Upper lobe of right lung (tissue), 1 donor: ENCODE measurements around the gene TXNDC15. TPM values are rescaled to one million over a fixed set of nuclear protein-coding genes. Genes with fewer than 3 reads are reported as not detected.

Source experiments
- ATAC-seq: fragments of 200-7000 bp; cut with Tn5 transposase; one replicate; pipeline ENCODE4 v1.9.1; 2020; ENCODE audit warnings: mild to moderate bottlenecking, moderate library complexity
- DNase-seq: peaks from one replicate; pipeline ENCODE4 v3.0.0-alpha.2; 2020
- H3K27ac ChIP-seq: fragments of 200-600 bp; one replicate; pipeline ENCODE4 v1.8.0; 2022
- H3K27me3 ChIP-seq: fragments of 200-600 bp; one replicate; pipeline ENCODE4 v1.8.0; 2022; ENCODE audit warnings: mild to moderate bottlenecking
- H3K36me3 ChIP-seq: fragments of 200-600 bp; one replicate; pipeline ENCODE4 v1.8.0; 2022
- H3K4me1 ChIP-seq: fragments of 200-600 bp; one replicate; pipeline ENCODE4 v1.8.0; 2022
- H3K4me3 ChIP-seq: fragments of 200-600 bp; one replicate; pipeline ENCODE4 v1.8.0; 2022; ENCODE audit warnings: mild to moderate bottlenecking
- H3K9me3 ChIP-seq: fragments of 200-600 bp; one replicate; pipeline ENCODE4 v1.8.0; 2022
- intact Hi-C: fragments of 100-400 bp; cut with DNase I; formaldehyde crosslinking; loops from one replicate; pipeline ENCODE4 v1.11.0; 2022
- total RNA-seq: library from RNA; stranded (reverse); fragmentation: NEBNext Ultra II Directional; extraction: Animal tissue kit (Norgen Biotek cat#: 25700); gene quantifications from one replicate; pipeline ENCODE4 v1.2.1, GENCODE V29; 2021
- TF ChIP-seq, protein P1 (sequence below): fragments of 200-600 bp; IDR thresholded peaks from one replicate; pipeline ENCODE4 v1.8.0; 2022; ENCODE audit warnings: antibody characterized with exemption
- donor health status: DM: no; HTN: yes; CAD: no; lungs with severe emphysema.

TXNDC15 gene
- total RNA-seq, 1 donor from 2014 or later = 60.6 TPM

DNA sequence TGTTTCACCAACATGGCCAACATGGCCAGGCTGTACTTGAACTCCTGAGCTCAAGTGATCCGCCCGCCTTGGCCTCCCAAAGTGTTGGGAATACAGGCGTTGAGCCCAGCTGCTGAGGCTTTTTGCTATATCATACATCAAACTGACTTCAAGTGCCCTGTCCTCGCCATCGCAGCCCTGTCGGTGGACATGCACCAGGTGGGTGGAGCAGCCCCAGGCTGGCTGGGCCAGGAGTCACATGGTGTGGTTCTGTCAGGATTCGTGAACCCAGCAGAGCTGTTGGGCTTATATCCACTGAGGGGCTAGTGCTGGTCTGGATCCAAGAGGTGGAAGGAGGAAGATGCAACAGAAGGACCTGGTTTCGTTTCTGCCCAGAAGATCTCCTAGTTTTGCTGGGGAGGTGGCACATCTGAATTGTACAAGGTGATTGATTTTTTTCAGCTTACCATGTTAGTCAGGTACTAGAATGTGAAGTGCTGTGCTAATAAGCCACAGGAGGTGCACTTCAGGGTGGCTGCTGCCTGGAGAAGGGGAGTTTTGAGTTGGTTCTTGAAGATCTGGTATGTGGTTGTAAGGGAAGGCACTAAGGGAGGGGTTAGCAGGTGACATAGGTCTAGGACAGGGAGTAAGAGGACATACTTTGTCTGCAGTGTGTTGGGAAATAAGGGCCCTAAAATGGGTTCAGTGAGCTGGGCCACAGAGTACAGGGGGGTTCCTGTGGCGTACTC, 46.8 kb downstream of the TXNDC15 start:
- ATAC-seq = peak; percentile 39
- no peak for DNase-seq
- TF ChIP-seq, protein P1, sequence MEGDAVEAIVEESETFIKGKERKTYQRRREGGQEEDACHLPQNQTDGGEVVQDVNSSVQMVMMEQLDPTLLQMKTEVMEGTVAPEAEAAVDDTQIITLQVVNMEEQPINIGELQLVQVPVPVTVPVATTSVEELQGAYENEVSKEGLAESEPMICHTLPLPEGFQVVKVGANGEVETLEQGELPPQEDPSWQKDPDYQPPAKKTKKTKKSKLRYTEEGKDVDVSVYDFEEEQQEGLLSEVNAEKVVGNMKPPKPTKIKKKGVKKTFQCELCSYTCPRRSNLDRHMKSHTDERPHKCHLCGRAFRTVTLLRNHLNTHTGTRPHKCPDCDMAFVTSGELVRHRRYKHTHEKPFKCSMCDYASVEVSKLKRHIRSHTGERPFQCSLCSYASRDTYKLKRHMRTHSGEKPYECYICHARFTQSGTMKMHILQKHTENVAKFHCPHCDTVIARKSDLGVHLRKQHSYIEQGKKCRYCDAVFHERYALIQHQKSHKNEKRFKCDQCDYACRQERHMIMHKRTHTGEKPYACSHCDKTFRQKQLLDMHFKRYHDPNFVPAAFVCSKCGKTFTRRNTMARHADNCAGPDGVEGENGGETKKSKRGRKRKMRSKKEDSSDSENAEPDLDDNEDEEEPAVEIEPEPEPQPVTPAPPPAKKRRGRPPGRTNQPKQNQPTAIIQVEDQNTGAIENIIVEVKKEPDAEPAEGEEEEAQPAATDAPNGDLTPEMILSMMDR = no peak
- H3K4me1 ChIP-seq = peaks cover 4% of the 10 kb centered on the region
- H3K27me3 ChIP-seq = no peaks in the 10 kb centered on the region
- H3K27ac ChIP-seq = no peak overlapping the region
- H3K4me3 ChIP-seq = no peak overlapping the region
- no peaks in the 10 kb centered on the region for H3K9me3 ChIP-seq
- intact Hi-C loops = no loop called here
- H3K36me3 ChIP-seq = peaks cover 12% of the 10 kb centered on the region

DNA sequence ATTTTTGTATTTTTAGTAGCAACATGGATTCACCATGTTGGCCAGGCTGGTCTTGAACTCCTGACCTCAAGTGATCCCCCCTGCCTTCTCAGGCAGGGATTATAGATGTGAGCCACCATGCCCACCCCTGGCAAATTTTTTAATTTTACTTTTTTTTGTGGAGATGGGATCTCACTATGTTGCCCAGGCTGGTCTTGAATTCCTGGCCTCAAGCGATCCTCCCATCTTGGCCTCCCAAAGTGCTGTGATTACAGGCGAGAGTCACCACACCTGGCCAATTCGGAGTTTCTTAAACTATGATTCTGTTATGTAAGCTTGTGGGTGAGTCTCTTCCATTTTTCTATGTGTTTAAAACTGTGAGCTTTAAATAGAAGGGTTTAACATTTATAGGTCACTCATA, 58.3 kb downstream of the TXNDC15 start:
- Histone ChIP-seq H3K36me3 (peaks cover 10% of the 10 kb centered on the region), H3K27ac (no peak overlapping the region), H3K9me3 (no peaks in the 10 kb centered on the region), H3K4me3 (no peak overlapping the region), H3K27me3 (no peaks in the 10 kb centered on the region), H3K4me1 (no peaks in the 10 kb centered on the region)
- ATAC-seq (no peak), DNase-seq (no peak)
- TF ChIP-seq, protein P1 = no peak
- intact Hi-C loops = no loop called here

DNA sequence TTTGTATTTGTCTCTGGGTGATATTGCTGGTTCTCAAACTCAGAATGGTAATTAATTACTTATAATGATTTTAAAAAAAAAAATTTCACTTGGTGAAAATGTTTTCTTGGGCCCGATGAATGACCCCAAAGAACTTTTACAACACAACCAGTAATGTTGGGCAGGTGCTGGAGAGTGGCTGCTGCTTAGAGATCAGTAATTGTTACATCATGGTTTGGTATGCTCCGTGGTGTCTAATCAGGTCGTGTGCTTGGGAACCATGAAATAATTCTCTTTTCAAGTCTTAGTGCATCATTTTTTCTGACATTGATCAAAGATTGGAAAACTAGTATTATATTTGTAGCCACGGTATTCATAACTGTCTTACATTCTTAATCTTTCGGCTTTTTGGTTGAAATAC, 60.0 kb downstream of the TXNDC15 start:
- peaks cover 10% of the 10 kb centered on the region for H3K36me3 ChIP-seq
- no peak for ATAC-seq
- intact Hi-C loops = no loop called here

DNA sequence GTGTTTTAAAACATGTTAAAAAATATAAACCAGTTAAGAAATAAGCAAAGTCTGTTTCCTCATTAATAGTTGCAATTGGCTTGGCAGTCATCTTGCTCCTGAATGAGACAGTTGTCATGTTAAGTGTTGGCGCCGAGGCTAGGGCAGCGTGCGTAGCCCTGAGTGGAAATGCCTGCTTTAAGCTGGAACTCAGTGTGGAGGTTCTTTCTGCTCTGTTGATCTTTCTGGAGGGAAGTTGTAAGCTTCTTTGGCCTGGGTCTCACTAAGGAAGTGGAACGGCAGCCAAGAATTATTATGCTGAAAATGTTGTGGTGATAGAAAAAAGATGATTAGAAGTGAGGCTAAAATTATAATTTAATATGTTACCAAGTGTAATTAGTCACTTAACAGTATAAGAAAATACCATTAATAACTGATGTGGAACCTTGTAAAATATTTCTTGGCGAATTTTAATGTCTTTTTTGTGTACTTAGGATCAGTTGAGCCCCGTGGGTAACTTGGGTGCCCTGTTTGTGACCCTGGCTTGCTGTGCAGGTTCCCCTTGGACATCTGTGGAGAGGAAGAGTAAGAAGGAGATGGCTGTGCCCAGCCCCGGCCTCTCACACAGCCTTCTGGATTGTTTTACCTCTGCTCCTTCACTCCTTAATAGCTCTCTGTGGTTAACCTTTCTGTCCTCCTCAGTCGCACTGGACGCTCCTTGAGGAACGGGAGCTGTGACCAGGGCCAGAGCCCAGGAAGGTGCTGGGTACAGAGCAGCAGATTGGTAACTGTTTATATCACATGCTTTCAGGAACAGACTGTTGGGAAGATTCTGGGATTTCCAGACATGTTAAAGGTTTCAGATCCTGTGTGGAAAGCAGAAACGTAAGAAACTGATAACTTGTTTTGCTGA, 61.8 kb downstream of the TXNDC15 start:
- H3K4me1 ChIP-seq = no peaks in the 10 kb centered on the region
- intact Hi-C loops = no loop called here
- H3K27ac ChIP-seq = no peak overlapping the region
- TF ChIP-seq, protein P1 = no peak
- no peak overlapping the region for H3K4me3 ChIP-seq
- ATAC-seq (no peak), DNase-seq (no peak)
- H3K27me3 ChIP-seq = no peaks in the 10 kb centered on the region
- H3K36me3 ChIP-seq = peaks cover 4% of the 10 kb centered on the region
- H3K9me3 ChIP-seq = no peaks in the 10 kb centered on the region

More for the DNA sequence above, 60.0 kb downstream of the TXNDC15 start:
- H3K4me3 ChIP-seq = no peak overlapping the region
- no peaks in the 10 kb centered on the region for H3K9me3 ChIP-seq
- no peak overlapping the region for H3K27ac ChIP-seq
- no peaks in the 10 kb centered on the region for H3K27me3 ChIP-seq
- no peak for DNase-seq
- TF ChIP-seq, protein P1 = no peak
- no peaks in the 10 kb centered on the region for H3K4me1 ChIP-seq

DNA sequence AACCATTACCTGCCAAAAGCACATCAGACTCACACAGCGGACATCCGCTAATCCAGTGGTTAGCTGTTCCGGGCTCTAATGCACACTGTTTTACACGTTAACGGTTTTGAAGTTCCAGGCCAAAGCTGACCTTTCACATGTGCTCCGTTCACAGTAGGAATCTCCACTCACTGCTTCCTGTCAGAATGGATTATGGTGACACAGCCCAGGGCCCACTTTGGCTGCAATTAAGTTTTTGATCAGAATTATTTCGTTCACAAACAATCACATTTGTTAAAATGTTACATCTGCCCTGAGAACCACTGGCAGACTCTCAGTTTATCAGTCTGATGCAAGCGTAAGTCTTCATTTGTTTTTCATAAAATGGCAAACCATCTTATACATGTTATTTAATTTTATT, 63.4 kb downstream of the TXNDC15 start:
- intact Hi-C loops = no loop called here
- Histone ChIP-seq H3K4me3 (no peak overlapping the region), H3K27me3 (no peaks in the 10 kb centered on the region), H3K27ac (no peak overlapping the region), H3K9me3 (no peaks in the 10 kb centered on the region), H3K4me1 (no peaks in the 10 kb centered on the region), H3K36me3 (peaks cover 4% of the 10 kb centered on the region)
- DNase-seq (no peak), ATAC-seq (no peak)
- TF ChIP-seq, protein P1 = no peak
